Measurements from ENCODE around the gene AQP6.

DNA sequence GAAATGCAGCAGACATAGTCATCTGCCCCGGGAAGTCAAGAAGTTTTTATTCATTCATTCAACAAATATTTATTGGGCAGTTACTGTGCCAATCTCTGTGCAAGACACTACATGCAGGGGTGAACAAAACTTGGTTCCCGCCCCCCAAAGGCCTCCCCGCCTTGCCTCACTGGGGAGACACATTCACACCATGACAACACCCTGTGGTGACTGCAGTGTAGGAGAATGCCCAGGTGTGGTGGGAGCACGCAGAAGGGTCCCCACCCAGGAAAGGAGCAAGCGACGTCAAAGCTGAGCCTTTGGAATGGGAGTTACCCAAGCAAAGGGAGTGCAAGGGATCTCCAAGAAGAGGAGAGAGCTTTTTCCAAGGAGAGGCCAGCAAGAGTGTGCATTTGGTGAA, 1.6 kb upstream of the AQP6 start:
- TF ChIP-seq GATA2 (IDR thresholded peaks at IDR 0.05; ENCODE audit: low read depth, low read length) (no peak), GATA3 (IDR thresholded peaks at IDR 0.05; ENCODE audit: low read depth, low read length) (no peak)

All from SH-SY5Y (cell line).